Measurements from ENCODE around the gene EXTL1.

EXTL1 gene

DNA sequence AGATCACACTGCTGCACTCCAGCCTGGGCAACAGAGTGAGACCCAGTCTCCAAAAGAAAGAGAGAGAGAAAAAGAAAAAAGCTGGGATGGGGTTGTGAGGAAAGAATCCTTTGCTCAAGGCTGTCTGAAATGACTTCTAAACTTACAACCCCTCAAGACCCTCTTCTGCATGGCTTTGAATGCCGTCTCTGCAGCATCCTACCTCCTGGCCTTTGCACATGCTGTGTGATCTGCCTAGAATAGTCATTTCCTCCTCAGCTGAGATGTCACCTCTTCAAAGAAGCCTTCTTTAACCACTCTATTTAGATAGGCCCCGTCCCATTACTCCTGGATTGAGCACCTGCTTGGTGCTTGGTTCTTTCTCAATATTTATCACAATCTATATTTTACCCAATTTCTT lies 63.3 kb downstream of the EXTL1 start:
- Histone ChIP-seq H3K9me3 (ENCODE audit: insufficient read depth, low read length) (no peaks in the 10 kb centered on the region), H3K27me3 (ENCODE audit: low read length) (no peaks in the 10 kb centered on the region), H2AFZ (ENCODE audit: low read depth, low read length, severe bottlenecking) (no peak overlapping the region), H3K9ac (ENCODE audit: low read length) (no peak overlapping the region), H3K79me2 (ENCODE audit: insufficient read depth, low read length) (no peaks in the 10 kb centered on the region), H3K4me3 (ENCODE audit: insufficient read depth, low read length, poor library complexity, severe bottlenecking) (no peak overlapping the region), H3K9me2 (replicated peaks; ENCODE audit: insufficient read depth, low read length) (no peaks in the 10 kb centered on the region), H3K36me3 (ENCODE audit: low read length) (no peaks in the 10 kb centered on the region), H4K20me1 (ENCODE audit: low read depth, low read length) (no peaks in the 10 kb centered on the region), H3K4me2 (ENCODE audit: low read depth, low read length, poor library complexity, severe bottlenecking) (no peak overlapping the region), H3F3A (ENCODE audit: insufficient read depth) (no peaks in the 10 kb centered on the region), H3K27ac (ENCODE audit: low read depth, low read length) (no peak overlapping the region)
- TF ChIP-seq EZH2phosphoT487 (conservative IDR thresholded peaks at IDR 0.05; ENCODE audit: low read length) = no peak
- TF ChIP-seq, protein P1, sequence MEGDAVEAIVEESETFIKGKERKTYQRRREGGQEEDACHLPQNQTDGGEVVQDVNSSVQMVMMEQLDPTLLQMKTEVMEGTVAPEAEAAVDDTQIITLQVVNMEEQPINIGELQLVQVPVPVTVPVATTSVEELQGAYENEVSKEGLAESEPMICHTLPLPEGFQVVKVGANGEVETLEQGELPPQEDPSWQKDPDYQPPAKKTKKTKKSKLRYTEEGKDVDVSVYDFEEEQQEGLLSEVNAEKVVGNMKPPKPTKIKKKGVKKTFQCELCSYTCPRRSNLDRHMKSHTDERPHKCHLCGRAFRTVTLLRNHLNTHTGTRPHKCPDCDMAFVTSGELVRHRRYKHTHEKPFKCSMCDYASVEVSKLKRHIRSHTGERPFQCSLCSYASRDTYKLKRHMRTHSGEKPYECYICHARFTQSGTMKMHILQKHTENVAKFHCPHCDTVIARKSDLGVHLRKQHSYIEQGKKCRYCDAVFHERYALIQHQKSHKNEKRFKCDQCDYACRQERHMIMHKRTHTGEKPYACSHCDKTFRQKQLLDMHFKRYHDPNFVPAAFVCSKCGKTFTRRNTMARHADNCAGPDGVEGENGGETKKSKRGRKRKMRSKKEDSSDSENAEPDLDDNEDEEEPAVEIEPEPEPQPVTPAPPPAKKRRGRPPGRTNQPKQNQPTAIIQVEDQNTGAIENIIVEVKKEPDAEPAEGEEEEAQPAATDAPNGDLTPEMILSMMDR (IDR thresholded peaks at IDR 0.05; ENCODE audit: insufficient read depth, low read length, poor library complexity, severe bottlenecking) = no peak

All from SU-DHL-6 (cell line).